ENCODE data around the gene SULF2. TPM values are rescaled to one million over a fixed set of nuclear protein-coding genes. Genes with fewer than 3 reads are reported as not detected.

The SULF2 gene
- total and polyA plus RNA-seq, 2 of the 13 experiments (the other 11 are each of a cell fraction or from before 2014, with no cell fraction given): 7.2 to 50.9 TPM

- TF ChIP-seq CERS6 (CRISPR knock-in tag; IDR thresholded peaks at IDR 0.05) (no peak), SMAD9 (CRISPR knock-in tag; IDR thresholded peaks at IDR 0.05) (no peak), HHEX (CRISPR knock-in tag; IDR thresholded peaks at IDR 0.05) (no peak), ZNF260 (CRISPR knock-in tag; IDR thresholded peaks at IDR 0.05; ENCODE audit: borderline replicate concordance, low read depth) (no peak), KDM3A (CRISPR knock-in tag; IDR thresholded peaks at IDR 0.05; ENCODE audit: low read depth) (peak; percentile 31; the same call in 1 of the 2 replicates), BORCS8-MEF2B (CRISPR knock-in tag; IDR thresholded peaks at IDR 0.05) (0 out of 2 replicates have a peak, but pooled peaks have one; percentile 76), ZFP36L2 (CRISPR knock-in tag; IDR thresholded peaks at IDR 0.05) (no peak), MYNN (CRISPR knock-in tag; IDR thresholded peaks at IDR 0.05; ENCODE audit: low read depth) (0 out of 2 replicates have a peak, but pooled peaks have one; percentile 59), DRAP1 (CRISPR knock-in tag; IDR thresholded peaks at IDR 0.05) (peak; percentile 46; the same call in 1 of the 2 replicates), PBX3 (CRISPR knock-in tag; IDR thresholded peaks at IDR 0.05; ENCODE audit: borderline replicate concordance) (no peak), ZNF710 (CRISPR knock-in tag; IDR thresholded peaks at IDR 0.05; ENCODE audit: borderline replicate concordance) (no peak), ZNF513 (CRISPR knock-in tag; conservative IDR thresholded peaks at IDR 0.05) (no peak), SP1 (IDR thresholded peaks at IDR 0.05) (no peak), SP1 (CRISPR knock-in tag; IDR thresholded peaks at IDR 0.05) (0 out of 2 replicates have a peak, but pooled peaks have one; percentile 41), ZNF883 (CRISPR knock-in tag; IDR thresholded peaks at IDR 0.05; ENCODE audit: not compliant biosample characterization) (peak; percentile 82), KMT2B (CRISPR knock-in tag; IDR thresholded peaks at IDR 0.05) (0 out of 2 replicates have a peak, but pooled peaks have one; percentile 40), TEAD3 (CRISPR knock-in tag; optimal IDR thresholded peaks at IDR 0.05; ENCODE audit: borderline replicate concordance) (peak; percentile 29), GTF3A (CRISPR knock-in tag; conservative IDR thresholded peaks at IDR 0.05) (0 out of 2 replicates have a peak, but pooled peaks have one; percentile 48), CBFB (CRISPR knock-in tag; IDR thresholded peaks at IDR 0.05) (peak; percentile 87), RELA (CRISPR knock-in tag; IDR thresholded peaks at IDR 0.05) (0 out of 2 replicates have a peak, but pooled peaks have one; percentile 51)
Observed at GRCh38 chr20:47663354-47664067, 121.8 kb downstream of the SULF2 start (continued).

All from HepG2 (cell line).